Hematopoietic multipotent progenitor cell treated with erythropoietin and hydrocortisone succinate and interleukin-3 and kit ligand, for 17 days (in vitro differentiated cells): ENCODE measurements around the gene LMNTD1.
"Not testable (repeated sequence)": the region's sequence is repeated elsewhere in the genome, so short reads cannot be mapped to it uniquely, and the experiment has no call there.

Experiments
- DNase-seq: peaks from one replicate; pipeline ENCODE4 v3.0.0-alpha.2; 2015; ENCODE audit warnings: low spot score

The LMNTD1 gene, protein sequence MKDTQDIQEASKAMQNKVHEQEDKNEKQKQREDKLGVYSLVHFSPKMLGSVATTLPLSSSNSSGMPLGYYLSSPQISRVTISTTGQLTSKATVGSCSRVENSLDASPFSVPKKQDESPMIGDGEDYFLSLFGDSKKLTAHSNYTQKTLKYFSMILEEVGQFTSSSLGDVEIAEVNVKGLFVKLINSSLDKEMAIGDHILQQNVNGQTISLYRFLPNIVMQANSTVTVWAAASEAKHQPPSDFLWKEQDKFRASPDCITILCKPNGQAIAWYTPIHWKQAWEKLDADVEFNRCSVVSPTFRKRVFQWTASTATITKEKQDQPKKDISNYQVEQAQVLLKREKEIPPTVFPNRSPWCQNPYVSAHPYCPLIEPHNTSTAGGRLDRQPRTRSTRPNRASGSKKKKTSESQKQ

GRCh38 chr12:25553098-25553497 is at the start of gene LMNTD1:
TSS of gene LMNTD1 (minus strand) at chr12:25553283. CDS start at chr12:25552959, 324 bp downstream.
- DNase-seq, result no peak

DNA sequence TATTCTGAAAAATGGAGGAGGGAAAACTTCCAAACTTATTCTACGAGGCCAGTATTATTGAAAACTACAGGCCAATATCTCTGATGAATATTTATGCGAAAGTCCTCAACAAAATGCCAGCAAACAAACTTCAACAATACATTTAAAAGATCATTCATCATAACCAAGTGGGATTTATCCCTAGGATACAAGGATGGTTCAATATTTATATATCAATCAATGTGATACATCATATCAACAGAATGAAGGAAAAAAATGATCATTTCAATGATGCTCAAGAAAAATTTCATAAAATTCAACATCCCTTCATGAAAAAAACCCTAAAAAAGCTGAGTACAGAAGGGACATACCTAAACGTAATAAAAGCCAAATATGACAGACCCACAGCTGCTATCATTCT is 45.9 kb upstream of the LMNTD1 start:
- no peak for DNase-seq

DNA sequence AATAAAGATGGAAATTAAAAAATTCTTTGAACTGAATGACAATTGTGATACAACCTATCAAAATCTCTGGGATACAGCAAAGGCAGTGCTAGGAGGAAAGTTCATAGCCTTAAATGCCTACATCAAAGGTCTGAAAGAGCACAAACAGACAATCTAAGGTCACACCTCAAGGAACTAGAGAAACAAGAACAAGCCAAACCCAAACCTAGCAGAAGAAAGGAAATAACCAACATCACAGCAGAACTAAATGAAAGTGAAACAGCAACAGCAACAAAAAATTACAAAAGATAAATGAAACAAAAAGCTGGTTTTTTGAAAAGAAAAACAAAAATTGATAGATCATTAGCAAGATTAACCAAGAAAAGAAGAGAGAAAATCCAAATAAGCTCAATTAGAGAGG is 42.4 kb upstream of the LMNTD1 start:
- not testable (repeated sequence) for DNase-seq

DNA sequence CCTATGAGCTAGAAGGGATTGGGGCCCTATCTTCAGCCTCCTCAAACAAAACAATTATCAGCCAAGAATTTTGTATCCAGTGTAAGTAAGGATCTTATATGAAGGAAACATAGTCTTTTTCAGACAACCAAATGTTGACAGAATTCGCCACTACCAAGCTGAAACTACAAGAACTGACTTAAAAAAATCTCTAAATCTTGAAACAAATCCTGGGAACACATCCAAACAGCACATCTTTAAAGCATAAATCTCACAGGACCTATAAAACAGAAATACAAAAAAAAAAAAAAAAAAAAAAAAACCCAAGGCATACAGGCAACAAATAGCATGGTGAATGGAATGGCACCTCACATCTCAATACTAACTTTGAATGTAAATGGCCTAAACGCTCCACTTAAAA is 41.3 kb upstream of the LMNTD1 start:
- DNase-seq, result no peak

- no peak for DNase-seq
Observed at GRCh38 chr12:25592725-25593495, 39.8 kb upstream of the LMNTD1 start.

- no peak for DNase-seq
Observed at GRCh38 chr12:25591144-25591543, 38.1 kb upstream of the LMNTD1 start.

DNA sequence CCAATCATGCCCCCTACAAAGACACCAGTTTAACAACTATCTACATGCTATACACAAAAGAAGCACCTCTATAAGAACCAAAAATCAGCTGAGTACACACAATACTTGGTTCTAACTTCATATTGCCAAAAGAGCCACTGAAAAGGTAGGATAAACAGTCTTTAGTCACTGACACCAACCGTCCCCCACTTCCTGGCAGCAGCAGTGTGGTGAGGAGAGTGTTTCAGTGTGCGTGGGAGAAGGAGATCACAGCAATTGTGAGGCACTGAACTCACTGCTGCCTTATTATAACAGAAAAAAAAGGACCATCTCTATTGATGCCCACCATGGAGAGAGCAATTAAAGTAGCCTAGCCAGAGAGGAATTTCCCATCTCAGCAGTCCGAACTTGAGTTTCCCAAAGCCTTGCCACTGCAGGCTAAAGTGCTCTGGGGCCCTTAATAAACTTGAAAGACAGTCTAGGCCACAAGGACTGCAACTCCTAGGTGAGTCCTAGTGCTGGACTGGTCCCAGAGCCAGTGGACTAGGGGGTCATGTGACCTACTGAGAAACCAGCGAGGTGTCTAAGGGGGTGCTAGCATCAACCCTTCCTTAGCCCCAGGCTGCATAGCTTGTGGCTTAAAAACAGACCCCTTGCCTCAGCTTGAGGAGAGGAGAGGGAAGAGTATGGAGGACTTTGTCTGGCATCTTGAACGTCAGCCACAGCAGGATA is 37.1 kb upstream of the LMNTD1 start:
- DNase-seq, result no peak

DNA sequence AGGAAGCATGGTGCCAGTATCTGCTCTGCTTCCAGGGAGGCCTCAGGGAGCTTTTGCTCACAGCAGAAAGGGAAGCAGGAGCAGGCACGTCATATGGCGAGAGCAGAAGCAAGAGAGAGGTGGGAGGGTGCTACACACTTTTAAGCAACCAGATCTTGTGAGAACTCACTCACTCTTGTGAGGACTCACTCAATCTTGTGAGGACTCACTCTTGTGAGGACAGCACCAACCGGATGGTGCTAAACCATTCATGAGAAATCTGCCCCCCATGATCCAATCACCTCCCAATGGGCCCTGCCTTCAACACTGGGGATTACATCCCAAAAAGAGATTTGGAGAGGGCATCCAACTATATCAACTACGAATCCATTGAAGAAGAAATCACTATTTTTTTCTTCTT is 34.3 kb upstream of the LMNTD1 start:
- no peak for DNase-seq

DNA sequence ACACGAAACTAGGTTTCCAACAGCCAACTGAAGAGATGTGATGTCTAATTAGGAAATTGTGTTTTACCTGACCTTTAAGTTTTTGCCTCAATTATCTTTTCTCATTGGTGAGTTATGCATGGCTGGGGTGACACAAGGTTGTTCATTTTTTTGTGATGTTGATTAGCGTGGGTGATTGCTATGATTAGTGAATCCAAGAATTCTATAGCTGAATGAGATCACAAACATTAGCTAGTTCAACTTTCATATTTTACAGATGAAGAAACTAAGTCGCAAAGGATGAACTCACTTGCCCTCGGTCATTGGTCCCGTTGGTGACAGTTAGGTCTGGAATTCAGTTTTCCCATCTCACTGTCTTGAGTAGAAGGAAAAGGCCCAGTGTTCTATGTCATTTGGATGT is 32.6 kb upstream of the LMNTD1 start:
- DNase-seq, result no peak

- DNase-seq, result no peak
Observed at GRCh38 chr12:25585021-25585523, 32.0 kb upstream of the LMNTD1 start.

DNA sequence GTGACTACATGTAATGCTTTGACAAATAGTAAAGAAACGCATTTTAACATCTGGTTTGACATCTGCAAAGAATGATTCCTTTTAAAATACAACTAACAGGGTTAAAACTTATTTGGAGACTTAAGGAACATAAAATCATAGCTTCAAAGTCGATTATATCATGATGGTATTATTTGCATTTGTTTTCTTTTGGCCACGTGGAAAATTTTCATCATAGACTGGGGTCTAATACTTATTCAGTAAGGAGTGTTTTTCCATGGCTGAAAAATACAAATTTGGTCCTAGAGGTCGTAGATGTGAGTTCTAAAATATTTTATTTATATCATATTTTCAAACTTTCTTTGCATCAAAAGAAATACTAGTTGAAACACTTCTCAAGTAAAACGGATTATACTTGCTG is 31.5 kb upstream of the LMNTD1 start:
- DNase-seq, result no peak

DNA sequence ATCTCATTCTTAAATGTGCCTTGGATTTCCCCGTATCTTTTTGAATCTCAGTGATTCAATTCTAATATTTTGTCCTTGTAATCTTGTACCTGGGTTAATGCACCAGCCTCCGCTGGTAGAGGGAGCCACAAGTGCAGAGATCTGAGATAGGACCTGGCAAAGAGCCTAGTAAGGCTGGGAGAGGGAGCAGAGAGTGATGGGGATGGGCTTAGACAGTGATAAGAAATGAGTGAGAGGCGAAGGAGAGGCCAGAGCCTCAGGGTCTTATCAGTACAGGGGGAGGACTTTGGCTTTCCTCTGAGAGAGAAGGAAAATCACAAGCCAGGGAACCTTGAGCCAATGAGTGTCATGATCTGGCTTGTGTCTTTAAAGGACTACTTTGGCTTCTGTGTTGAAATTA is 30.5 kb upstream of the LMNTD1 start:
- no peak for DNase-seq

- no peak for DNase-seq
Observed at GRCh38 chr12:25581067-25581466, 28.0 kb upstream of the LMNTD1 start.

- no peak for DNase-seq
Observed at GRCh38 chr12:25578411-25579143, 25.5 kb upstream of the LMNTD1 start.

- DNase-seq, result no peak
Observed at GRCh38 chr12:25574761-25575160, 21.7 kb upstream of the LMNTD1 start.

- DNase-seq, result no peak
Observed at GRCh38 chr12:25573346-25573745, 20.3 kb upstream of the LMNTD1 start.

- no peak for DNase-seq
Observed at GRCh38 chr12:25570418-25570817, 17.3 kb upstream of the LMNTD1 start.

- no peak for DNase-seq
Observed at GRCh38 chr12:25566202-25566949, 13.3 kb upstream of the LMNTD1 start.

DNA sequence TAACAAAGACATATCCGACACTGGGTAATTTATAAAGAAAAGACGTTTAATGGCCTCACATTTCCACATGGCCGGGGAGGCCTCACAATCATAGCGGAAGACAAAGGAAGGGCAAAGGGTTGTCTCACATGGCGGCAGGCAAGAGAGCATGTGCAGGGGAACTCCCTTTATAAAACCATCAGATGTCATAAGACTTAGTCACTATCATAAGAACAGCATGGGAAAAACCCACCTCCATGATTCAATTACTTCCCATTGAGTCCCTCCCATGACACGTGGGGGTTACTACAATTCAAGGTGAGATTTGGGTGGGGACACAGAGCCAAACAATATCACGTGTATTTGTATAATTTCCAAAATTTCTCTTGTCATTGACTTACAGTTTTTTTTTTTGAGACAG is 5.5 kb upstream of the LMNTD1 start:
- DNase-seq, result no peak

DNA sequence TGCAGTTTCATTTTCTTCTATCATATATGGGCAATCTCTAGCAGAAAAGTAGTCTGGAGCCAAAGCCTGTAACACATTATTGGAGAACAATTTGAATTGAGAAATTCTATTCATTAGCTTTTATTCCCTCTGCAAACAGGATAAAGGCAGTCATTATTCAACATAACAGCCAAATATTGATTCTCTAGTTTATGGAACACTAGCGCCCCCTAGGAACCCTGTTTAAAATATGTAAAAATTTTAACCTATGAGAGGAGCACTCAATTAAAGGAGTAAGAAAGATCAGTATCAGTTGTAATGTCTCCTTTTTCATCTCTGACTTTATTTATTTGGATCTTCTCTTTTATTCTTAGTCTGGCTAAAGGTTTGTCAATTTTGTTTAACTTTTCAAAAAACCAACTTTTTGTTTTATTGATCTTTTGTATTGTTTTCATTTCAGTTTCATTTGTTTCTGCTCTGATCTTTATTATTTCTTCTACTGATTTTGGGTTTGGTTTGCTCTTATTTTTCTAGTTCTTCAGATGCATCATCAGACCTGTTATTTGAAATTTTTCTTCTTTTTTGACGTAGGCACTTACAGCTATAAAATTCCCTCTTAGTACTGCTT is 4.8 kb upstream of the LMNTD1 start:
- peak; percentile 7 for DNase-seq

- DNase-seq, result no peak
Observed at GRCh38 chr12:25556153-25556552, 3.1 kb upstream of the LMNTD1 start.
